ENCODE results near the gene CCL4L2. TPM values are rescaled to one million over a fixed set of nuclear protein-coding genes. Genes with fewer than 3 reads are reported as not detected.
"Not testable (repeated sequence)": the region's sequence is repeated elsewhere in the genome, so short reads cannot be mapped to it uniquely, and the experiment has no call there.

The CCL4L2 gene
- total RNA-seq, 1 donor from 2014 or later: 10.8 TPM

DNA sequence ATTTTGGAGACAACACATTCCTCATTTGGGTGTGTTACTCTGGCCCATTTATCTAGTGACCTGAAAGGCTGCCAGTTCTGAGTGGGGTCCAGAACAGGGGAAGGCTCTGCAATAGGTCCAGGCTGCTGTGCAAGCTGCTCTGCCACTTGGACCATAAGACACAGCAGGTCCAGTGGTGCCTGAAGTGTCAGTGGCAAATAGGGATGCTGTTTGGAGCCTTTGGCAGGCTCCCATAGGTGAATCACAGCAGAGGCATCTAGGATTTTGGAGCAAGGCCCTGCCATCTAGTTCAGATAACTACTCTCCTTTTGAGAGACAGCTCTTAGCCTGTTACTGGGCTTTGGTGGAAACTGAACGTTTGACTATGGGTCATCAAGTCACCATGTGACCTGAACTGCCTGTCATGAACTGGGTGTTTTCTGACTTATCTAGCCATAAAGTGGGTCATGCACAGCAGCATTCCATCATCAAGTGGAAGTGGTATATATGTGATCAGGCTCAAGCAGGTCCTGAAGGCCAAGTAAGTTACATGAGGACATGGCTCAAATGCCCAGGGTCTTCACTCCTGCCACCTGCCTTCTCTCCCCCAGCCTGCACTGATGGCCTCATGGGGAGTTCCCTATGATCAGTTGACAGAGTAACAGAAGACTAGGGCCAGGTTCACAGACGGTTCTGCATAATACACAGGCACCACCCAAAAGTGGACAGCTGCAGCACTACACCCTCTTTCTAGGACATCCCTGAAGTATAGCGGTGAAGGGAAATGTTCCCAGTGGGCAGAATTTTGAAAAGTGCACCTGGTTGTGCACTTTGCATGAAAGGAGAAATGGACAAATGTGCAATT, 10.1 kb downstream of the CCL4L2 start:
- intact Hi-C loops (cut with micrococcal nuclease): not testable (repeated sequence)

DNA sequence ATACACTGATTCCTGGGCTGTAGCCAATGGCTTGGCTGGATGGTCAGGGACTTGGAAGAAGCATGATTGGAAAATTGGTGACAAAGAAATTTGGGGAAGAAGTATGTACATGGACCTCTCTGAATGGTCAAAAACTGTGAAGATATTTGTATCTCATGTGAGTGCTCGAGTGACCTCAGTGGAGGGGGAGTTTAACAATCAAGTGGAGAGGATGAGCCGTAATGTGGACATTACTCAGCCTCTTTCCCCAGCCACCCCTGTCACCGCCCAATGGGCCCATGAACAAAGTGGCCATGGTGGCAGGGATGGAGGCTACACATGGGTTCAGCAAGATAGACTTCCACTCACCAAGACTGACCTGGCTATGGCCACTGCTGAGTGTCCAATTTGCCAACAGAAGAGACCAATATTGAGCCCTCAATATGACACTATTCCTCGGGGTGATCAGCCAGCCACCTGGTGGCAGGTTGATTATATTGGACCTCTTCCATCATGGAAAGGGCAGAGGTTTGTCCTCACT, 10.8 kb downstream of the CCL4L2 start:
- intact Hi-C loops (cut with micrococcal nuclease): not testable (repeated sequence)

DNA sequence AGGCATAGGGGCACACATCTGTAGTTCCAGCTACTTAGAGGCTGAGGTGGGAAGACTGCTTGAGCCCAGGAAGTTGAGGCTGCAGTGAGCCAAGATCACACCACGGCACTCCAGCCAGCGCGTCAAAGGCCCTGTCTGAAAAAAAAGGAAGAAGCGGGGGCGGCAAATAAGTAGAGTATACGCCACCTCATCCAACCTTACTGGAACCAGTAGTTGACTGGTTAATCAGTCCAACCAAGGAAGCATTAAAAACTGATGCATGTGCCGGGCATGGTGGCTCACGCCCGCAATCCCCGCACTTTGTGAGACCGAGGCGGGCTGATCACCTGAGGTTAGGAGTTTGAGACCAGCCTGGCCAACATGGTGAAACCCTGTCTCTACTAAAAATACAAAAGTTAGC, 12.1 kb downstream of the CCL4L2 start:
- intact Hi-C loops (cut with micrococcal nuclease): not testable (repeated sequence)

DNA sequence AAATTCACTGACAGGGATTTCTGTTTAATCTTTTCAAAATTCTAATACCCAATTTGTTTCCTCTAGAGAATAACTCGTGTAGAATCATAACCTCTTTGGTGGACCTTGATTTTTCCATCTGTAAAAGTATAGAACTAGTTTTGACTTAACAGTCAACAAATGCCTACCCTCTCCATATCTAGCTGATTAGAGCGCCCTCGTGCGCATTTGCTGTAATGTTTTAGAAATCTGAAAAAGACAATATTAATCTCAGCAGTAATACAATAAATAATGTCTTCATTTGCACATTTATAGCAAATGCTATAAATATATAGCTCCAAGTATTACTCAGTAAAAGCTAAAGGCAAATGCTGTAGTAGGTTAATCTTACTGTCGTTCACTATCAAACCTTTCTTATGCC, 18.8 kb downstream of the CCL4L2 start:
- intact Hi-C loops (cut with micrococcal nuclease): not testable (repeated sequence)

DNA sequence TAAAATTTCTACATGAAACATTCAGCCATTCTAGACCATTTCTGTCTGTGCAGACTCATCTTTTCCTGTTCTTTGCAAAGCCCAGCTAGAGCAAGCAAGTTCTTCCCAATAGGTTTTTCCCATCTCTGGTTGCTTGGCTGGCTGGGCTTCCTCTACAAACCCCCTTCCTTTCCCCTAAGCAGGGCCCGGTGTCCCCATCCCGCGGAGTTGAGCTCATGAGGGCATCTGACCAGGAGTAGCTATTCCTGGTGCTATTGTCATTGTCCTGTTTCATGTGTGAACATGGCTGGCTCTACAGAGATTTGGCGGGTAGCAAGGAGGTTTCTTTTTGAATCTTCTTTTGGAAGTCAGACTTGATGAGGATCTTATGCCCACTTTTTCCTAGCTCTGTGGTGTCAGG, 31.2 kb downstream of the CCL4L2 start:
- intact Hi-C loops (cut with micrococcal nuclease): not testable (repeated sequence)

Other genes with a start within 250 kb of the CCL4L2 start
- not detected in 2 replicates for gene CCL16, start 229.6 kb upstream of the CCL4L2 start, total RNA-seq
- not detected in 2 replicates for gene CCL14, start 224.3 kb upstream of the CCL4L2 start, total RNA-seq
- not detected in 2 replicates for gene CCL15, start 209.5 kb upstream of the CCL4L2 start, total RNA-seq
- gene CCL23, start 193.1 kb upstream of the CCL4L2 start, total RNA-seq: not detected in 2 replicates
- gene CCL18, start 146.8 kb upstream of the CCL4L2 start, total RNA-seq: not detected in 2 replicates
- 114 and 123 TPM in 2 replicates for gene CCL3, start 120.9 kb upstream of the CCL4L2 start, total RNA-seq
- 101 and 115 TPM in 2 replicates for gene CCL4, start 107.2 kb upstream of the CCL4L2 start, total RNA-seq
- gene TBC1D3B, start 34.4 kb upstream of the CCL4L2 start, total RNA-seq: 12.9 and 14.1 TPM in 2 replicates
- gene CCL3L1, start 14.3 kb upstream of the CCL4L2 start, total RNA-seq: 3.8 and 6.9 TPM in 2 replicates
- gene TBC1D3I, start 53.5 kb downstream of the CCL4L2 start, total RNA-seq: 0.69 and 2.6 TPM in 2 replicates
- not detected in 2 replicates for gene TBC1D3G, start 112.8 kb downstream of the CCL4L2 start, total RNA-seq
- gene TBC1D3H, start 177.4 kb downstream of the CCL4L2 start, total RNA-seq: not detected in 2 replicates

Measured in T-helper 1 cell treated with Interleukin-12 subunit alpha and Interleukin-12 subunit beta and Interleukin-4 antibody, amounts not matched to agents 30 ng/mL and 1 ng/mL, for 36 hours (primary cell).